ENCODE results near the gene ABCC8. TPM values are rescaled to one million over a fixed set of nuclear protein-coding genes. Genes with fewer than 3 reads are reported as not detected.

ABCC8 gene
- total RNA-seq, 1 experiment from 2014 or later, result not detected

GRCh38 chr11:17403980-17404759, 72.5 kb downstream of the ABCC8 start:
- Histone ChIP-seq H3K4me1 (replicated peaks; ENCODE audit: insufficient read depth) (peaks cover 5% of the 10 kb centered on the region), H3K4me3 (no peak overlapping the region), H3K9me3 (ENCODE audit: insufficient read depth, low read depth) (no peaks in the 10 kb centered on the region), H3K27ac (no peak overlapping the region), H4K20me1 (ENCODE audit: insufficient read depth) (no peaks in the 10 kb centered on the region), H3K79me2 (ENCODE audit: low read depth) (no peaks in the 10 kb centered on the region), H3K27me3 (ENCODE audit: insufficient read depth, low read depth) (peaks cover 21% of the 10 kb centered on the region; the same call in 1 of the 2 replicates), H3K4me2 (no peak overlapping the region), H3K36me3 (ENCODE audit: low read depth) (no peaks in the 10 kb centered on the region), H3K9me2 (ENCODE audit: insufficient read depth) (no peaks in the 10 kb centered on the region), H3F3A (ENCODE audit: insufficient read depth, low read depth) (no peaks in the 10 kb centered on the region), H2AFZ (no peak overlapping the region)
- TF ChIP-seq CTCF (conservative IDR thresholded peaks at IDR 0.05) (no peak), EZH2 (IDR thresholded peaks at IDR 0.05; ENCODE audit: low read depth) (no peak)
- intact Hi-C loops (cut with micrococcal nuclease; ENCODE audit: unreplicated experiment), result no loop called here
- POLR2A ChIA-PET (ENCODE audit: unreplicated experiment), result no interaction called here
- CTCF ChIA-PET, result no interaction called here
- no TSS peak for BruUV-seq (replicated peaks)
- peak in 1 of 2 experiments; percentile 69 for DNase-seq

GRCh38 chr11:17402486-17402885, 74.2 kb downstream of the ABCC8 start:
- DNase-seq, result no peak
- intact Hi-C loops (cut with micrococcal nuclease; ENCODE audit: unreplicated experiment), result no loop called here
- peaks cover 15% of the 10 kb centered on the region; the same call in 1 of the 2 replicates for H3K27me3 ChIP-seq (ENCODE audit: insufficient read depth, low read depth)
- CTCF ChIA-PET, result no interaction called here
- no peaks in the 10 kb centered on the region for H3F3A ChIP-seq (ENCODE audit: insufficient read depth, low read depth)
- no peaks in the 10 kb centered on the region for H3K79me2 ChIP-seq (ENCODE audit: low read depth)
- no peak overlapping the region for H3K27ac ChIP-seq
- no peak for TF ChIP-seq CTCF (conservative IDR thresholded peaks at IDR 0.05)
- H3K4me3 ChIP-seq, result no peak overlapping the region
- H3K4me2 ChIP-seq, result no peak overlapping the region
- H3K9me2 ChIP-seq (ENCODE audit: insufficient read depth), result no peaks in the 10 kb centered on the region
- BruUV-seq (replicated peaks), result no TSS peak
- POLR2A ChIA-PET (ENCODE audit: unreplicated experiment), result no interaction called here
- no peaks in the 10 kb centered on the region for H4K20me1 ChIP-seq (ENCODE audit: insufficient read depth)
- H3K36me3 ChIP-seq (ENCODE audit: low read depth), result no peaks in the 10 kb centered on the region
- no peak overlapping the region for H2AFZ ChIP-seq
- H3K4me1 ChIP-seq (replicated peaks; ENCODE audit: insufficient read depth), result peaks cover 5% of the 10 kb centered on the region
- no peaks in the 10 kb centered on the region for H3K9me3 ChIP-seq (ENCODE audit: insufficient read depth, low read depth)

GRCh38 chr11:17401841-17402240, 74.8 kb downstream of the ABCC8 start:
- H4K20me1 ChIP-seq (ENCODE audit: insufficient read depth), result no peaks in the 10 kb centered on the region
- no peak overlapping the region for H3K4me2 ChIP-seq
- CTCF ChIA-PET, result no interaction called here
- intact Hi-C loops (cut with micrococcal nuclease; ENCODE audit: unreplicated experiment), result no loop called here
- no peak for DNase-seq
- H3K27ac ChIP-seq, result no peak overlapping the region
- H3K9me2 ChIP-seq (ENCODE audit: insufficient read depth), result no peaks in the 10 kb centered on the region
- no peaks in the 10 kb centered on the region for H3K36me3 ChIP-seq (ENCODE audit: low read depth)
- peaks cover 5% of the 10 kb centered on the region for H3K4me1 ChIP-seq (replicated peaks; ENCODE audit: insufficient read depth)
- no peaks in the 10 kb centered on the region for H3K79me2 ChIP-seq (ENCODE audit: low read depth)
- H3K27me3 ChIP-seq (ENCODE audit: insufficient read depth, low read depth), result peaks cover 12% of the 10 kb centered on the region; the same call in 1 of the 2 replicates
- POLR2A ChIA-PET (ENCODE audit: unreplicated experiment), result no interaction called here
- no peak overlapping the region for H3K4me3 ChIP-seq
- H3F3A ChIP-seq (ENCODE audit: insufficient read depth, low read depth), result no peaks in the 10 kb centered on the region
- BruUV-seq (replicated peaks), result no TSS peak
- H2AFZ ChIP-seq, result no peak overlapping the region
- H3K9me3 ChIP-seq (ENCODE audit: insufficient read depth, low read depth), result no peaks in the 10 kb centered on the region
- TF ChIP-seq CTCF (conservative IDR thresholded peaks at IDR 0.05) (no peak), EZH2 (IDR thresholded peaks at IDR 0.05; ENCODE audit: low read depth) (no peak)
